Kidney capillary endothelial cell (primary cell): ENCODE results near the gene NF1.
"Not testable (repeated sequence)": the region's sequence is repeated elsewhere in the genome, so short reads cannot be mapped to it uniquely, and the experiment has no call there.

Experiments used
- DNase-seq: peaks from one replicate; pipeline ENCODE4 v3.0.0-alpha.2; 2018; ENCODE audit warnings: low spot score

Gene NF1, protein sequence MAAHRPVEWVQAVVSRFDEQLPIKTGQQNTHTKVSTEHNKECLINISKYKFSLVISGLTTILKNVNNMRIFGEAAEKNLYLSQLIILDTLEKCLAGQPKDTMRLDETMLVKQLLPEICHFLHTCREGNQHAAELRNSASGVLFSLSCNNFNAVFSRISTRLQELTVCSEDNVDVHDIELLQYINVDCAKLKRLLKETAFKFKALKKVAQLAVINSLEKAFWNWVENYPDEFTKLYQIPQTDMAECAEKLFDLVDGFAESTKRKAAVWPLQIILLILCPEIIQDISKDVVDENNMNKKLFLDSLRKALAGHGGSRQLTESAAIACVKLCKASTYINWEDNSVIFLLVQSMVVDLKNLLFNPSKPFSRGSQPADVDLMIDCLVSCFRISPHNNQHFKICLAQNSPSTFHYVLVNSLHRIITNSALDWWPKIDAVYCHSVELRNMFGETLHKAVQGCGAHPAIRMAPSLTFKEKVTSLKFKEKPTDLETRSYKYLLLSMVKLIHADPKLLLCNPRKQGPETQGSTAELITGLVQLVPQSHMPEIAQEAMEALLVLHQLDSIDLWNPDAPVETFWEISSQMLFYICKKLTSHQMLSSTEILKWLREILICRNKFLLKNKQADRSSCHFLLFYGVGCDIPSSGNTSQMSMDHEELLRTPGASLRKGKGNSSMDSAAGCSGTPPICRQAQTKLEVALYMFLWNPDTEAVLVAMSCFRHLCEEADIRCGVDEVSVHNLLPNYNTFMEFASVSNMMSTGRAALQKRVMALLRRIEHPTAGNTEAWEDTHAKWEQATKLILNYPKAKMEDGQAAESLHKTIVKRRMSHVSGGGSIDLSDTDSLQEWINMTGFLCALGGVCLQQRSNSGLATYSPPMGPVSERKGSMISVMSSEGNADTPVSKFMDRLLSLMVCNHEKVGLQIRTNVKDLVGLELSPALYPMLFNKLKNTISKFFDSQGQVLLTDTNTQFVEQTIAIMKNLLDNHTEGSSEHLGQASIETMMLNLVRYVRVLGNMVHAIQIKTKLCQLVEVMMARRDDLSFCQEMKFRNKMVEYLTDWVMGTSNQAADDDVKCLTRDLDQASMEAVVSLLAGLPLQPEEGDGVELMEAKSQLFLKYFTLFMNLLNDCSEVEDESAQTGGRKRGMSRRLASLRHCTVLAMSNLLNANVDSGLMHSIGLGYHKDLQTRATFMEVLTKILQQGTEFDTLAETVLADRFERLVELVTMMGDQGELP (N-terminal part only)

GRCh38 chr17:31094600-31095235, at the start of gene NF1:
Gene NF1, plus strand, starts transcription at chr17:31094977. Its CDS starts 333 bp downstream, at chr17:31095310.
- DNase-seq = peak; percentile 95

DNA sequence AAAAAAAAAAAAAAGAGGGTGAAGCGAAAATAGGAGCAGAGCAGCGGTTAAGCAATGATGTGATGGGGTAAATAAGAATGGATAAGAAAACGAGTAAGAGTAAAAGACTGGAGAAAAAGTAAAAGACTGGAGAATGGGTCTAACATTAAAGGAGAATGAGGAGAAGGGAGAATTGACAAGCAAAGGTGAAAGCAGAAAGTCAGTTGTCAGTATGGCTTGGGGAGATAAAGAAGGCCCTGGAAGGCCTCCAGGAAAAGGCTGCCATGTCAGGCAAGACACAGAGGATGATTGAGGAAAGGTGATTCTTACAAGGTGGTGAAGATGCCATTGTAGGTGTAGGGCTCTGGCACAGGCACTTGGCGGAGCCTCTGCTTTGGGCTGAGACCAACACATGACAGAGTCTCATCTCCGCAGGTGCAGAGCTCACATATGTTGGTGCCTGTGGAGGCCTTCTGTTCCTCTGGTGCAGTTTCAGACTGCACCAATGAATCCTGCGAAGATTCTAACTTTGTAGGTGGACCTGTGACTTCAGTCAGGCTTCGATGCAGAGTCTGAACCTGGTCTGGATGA, 47.8 kb upstream of the NF1 start:
- DNase-seq = not testable (repeated sequence)

- DNase-seq = no peak
These were observed 46.6 kb upstream of the NF1 start for GRCh38 chr17:31048142-31048541.

DNA sequence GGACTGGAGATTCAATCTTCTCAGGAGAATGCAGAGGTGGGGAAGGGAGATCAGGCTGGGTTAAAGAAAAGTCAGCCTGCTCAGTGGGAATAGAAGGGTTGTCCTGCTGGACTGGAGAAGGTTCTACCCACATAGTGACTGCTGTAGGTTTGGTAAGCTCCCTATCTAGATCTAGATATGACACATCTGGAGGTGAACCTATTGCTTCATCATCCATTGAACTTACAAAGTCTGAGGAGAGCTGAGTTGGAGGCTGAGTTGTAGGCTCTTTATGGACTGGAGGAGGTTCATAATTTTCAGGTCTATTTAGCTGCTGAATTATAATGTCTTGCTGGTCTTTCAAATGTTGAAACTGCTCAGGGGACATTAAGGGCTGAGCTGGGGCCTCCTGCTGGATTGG, 46.0 kb upstream of the NF1 start:
- DNase-seq = no peak

DNA sequence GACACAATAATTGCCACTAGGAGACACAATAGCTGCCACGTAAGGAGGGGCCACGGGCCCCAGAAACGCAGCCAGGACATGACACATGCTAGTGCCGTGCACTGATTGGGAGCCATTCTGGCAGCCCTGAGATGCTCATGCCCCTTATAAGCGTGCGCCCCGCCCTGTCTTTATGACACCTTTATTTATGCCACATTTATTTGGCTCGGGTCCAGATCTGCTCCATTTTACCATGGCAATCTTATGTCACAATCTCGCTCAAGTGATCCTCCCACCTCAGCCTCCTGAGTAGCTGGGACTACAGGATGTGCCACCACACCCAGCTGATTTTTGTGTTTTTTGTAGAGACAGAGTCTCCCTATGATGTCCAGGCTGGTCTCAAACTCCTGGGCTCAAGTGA, 43.8 kb upstream of the NF1 start:
- DNase-seq = no peak

- DNase-seq = no peak
These were observed 43.3 kb upstream of the NF1 start for GRCh38 chr17:31051506-31051905.

DNA sequence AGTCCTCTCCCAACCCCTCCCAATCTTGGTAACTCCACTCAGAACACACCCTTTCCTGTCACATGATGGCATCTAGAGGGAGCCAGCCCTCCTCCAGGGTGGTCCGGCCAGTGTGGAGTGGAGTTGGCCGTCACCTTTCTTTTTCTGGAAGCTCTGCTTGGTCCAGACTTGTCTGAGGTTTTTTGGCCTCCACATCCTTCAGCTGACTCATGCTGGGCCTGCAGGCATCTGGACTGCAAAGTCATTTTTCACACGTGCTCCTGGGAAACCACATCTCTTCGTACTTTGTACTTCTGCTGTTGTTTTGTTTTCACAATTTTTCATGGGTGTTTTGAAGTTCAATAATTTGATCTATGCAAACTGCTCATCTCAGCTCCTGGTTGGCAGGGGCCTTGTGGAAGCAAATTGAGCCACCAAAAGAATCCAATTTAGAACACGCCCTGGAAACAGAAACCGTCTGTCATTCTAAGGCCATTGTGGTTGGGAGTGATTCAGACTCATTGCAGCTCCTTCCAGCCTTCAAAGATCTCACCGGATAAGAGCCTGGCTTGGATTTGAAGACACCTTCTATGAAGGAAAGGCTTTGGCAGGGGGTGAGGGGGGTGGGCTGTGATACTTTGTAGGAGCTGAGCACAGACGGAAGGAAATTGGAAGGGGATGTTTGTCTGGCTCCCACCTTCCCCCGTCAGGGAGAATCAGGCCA, 42.4 kb upstream of the NF1 start:
- peak; percentile 12 for DNase-seq

DNA sequence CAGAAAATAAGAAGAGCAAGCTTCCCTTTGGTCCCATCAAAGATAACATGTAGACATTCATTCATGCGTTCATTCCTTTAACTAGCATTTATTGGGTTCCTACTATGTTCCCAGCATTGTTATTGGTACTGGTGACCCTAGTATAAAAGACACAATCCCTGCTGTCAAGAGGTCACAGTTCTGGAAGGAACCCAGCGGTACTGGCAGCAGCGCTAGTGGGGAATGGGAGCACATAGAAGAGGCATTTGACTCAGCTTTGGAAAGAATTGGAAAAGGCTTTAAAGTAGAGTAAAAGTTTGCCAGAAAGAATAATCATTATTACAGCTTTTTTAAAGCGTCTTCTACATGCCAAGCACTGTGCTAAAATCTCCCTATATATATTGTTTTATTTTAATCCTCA, 41.7 kb upstream of the NF1 start:
- no peak for DNase-seq

DNA sequence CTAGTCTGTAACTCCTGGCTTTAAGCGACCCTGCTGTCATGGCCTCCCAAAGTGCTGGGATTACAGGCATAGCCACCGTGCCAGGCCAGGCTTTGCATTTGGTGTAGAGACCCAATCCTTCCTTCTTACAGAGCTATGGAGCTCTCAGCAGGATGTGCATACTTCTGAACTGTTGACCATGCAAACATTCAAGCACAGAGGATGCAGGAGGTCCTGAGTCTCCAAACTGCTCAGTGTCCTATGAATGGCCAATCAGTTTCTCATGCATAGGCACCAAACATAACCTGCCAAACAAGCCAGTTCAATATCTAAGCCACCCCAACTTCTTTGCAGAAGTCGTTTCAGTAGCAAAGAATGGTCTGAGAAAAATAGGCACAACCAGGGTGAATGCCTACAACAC, 40.0 kb upstream of the NF1 start:
- DNase-seq = no peak

- DNase-seq = no peak
These were observed 35.8 kb upstream of the NF1 start for GRCh38 chr17:31058976-31059375.

DNA sequence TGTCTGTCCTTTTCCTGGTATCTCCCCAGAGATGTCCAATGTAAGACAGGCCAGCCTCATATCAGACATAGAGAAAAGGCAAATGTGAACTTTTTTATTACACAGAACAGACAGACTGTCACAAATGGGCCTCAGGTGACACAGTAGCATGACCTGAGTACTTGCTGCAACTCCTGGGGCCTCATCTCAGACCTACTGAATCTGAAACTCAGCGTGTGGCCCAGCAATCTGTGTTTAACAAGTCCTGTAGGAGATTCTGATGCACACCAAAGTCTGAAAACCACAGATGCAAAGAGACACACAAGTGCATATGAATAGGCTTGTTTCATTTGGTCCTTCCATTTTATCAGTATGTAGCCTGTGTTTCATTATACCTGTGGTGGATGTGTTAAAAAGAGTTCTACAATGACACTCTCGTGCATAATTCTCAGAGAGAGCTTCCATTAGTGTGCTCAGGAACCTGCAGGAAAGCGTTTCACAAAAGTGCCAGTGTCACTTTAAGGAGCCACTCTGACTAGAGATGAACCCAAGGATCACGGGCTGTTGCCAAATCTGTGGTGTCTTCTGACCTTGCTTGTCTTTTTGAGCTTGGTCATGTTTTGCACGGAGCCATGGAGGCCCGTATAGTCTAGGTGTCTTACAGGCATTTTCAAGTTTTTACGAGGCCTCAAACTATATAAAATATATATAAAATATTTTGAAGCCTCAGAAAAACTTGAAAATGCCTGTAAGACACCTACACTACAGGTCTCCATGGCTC, 33.8 kb upstream of the NF1 start:
- DNase-seq = no peak

DNA sequence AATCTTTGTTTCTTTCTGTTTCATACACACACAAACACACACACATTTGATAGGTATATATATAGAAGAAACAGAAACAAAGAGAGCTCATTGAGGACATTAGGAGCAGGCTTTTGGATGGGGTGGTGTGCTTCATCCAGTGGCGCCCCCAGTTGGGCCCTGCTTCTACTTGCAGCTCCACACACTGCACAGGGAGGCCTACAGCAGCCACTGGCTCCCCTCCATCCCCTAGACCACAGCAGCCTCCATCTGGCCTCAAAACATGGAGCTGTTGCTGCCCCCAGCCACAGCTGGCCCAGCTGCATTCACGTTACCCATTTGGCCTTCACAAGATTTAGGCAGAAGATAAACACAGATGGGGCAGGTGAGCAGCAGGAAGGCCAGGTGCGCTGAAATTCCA, 33.1 kb upstream of the NF1 start:
- DNase-seq = no peak

DNA sequence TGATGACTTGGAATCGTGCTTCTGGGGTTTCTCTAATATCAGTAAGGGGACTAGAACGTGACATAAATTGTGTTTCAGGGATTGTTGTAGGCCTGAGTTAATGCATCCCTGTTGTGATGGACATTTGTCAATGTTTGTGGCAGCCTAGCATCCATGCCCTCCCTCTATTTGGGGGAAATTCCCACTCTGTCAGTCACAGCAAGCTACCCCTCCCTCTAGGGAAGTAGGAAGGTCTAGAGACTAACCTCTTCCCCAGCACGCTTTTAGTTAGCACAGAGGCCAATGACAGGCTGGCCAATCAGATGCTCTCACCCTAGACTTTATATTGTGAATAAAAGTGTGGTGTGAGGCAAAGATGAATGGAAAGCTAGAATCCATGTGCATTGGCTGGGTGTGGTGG, 32.4 kb upstream of the NF1 start:
- DNase-seq = no peak

GRCh38 chr17:31064707-31065106, 30.1 kb upstream of the NF1 start:
- no peak for DNase-seq

DNA sequence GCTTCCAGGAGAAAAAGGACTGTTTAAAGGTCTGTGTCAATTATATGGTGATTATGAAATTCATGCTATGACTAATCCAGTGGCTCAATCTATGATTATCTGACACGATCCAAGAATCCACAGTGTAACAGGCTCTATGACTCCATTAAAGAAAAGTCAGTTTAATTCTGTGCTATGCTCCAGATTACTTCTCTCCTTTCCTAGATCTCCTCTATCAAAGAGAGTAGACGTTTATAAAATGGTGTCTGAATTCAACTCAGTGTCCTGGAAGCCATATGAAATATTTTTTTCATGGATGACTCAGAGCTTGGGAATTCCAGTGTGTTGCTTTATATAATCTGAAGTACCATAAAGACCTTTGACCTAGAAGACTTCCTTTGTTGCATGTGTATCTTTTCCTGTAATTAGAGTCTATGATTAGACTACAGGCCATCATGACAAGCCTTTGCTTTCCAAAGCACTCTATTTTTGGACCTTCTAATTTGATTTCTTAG, 27.0 kb upstream of the NF1 start:
- DNase-seq = peak; percentile 95

- peak; percentile 71 for DNase-seq
These were observed 26.5 kb upstream of the NF1 start for GRCh38 chr17:31068291-31068690.

DNA sequence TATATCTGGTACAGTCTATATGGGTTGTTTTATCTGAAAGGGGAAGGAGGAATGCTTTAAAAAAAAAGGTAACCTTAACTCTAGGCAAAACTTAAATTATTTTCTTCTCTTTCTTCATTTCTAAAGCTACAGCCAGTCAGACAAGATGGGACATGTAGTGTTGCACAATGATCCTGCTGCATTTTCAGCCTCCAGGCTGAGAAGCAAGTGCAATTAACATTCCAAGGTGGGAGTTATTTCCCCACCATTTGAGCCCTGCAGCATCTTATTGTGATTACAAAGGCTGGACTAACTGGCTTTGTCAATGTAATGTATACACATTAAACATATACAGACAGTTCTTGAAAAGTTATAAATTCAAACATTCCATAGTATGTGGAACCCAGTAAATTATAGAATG, 22.6 kb upstream of the NF1 start:
- no peak for DNase-seq

GRCh38 chr17:31073411-31073810, 21.4 kb upstream of the NF1 start:
- no peak for DNase-seq

GRCh38 chr17:31074772-31075555, 19.8 kb upstream of the NF1 start:
- no peak for DNase-seq
